ENCODE data around the gene PGLYRP3.

PGLYRP3 gene

DNA sequence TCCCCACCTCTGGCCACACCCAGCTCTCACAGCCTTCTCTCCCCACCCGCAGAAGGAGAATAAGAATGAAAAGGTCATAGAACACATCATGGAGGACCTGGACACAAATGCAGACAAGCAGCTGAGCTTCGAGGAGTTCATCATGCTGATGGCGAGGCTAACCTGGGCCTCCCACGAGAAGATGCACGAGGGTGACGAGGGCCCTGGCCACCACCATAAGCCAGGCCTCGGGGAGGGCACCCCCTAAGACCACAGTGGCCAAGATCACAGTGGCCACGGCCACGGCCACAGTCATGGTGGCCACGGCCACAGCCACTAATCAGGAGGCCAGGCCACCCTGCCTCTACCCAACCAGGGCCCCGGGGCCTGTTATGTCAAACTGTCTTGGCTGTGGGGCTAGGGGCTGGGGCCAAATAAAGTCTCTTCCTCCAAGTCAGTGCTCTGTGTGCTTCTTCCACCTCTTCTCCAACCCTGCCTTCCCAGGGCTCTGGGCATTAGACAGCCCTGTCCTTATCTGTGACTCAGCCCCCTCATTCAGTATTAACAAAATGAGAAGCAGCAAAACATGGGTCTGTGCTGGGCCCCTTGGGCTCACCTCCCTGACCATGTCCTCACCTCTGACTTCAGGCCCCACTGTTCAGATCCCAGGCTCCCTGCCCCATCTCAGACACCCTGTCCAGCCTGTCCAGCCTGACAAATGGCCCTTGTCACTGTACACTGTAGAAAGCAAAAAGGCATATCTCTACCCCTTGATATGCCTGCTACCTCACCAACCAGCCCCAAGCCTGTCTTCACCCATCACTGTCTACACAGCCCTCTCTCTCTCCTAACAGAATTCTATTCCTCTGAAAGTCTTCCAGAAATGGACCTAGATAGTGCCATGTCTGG, 48.1 kb upstream of the PGLYRP3 start:
- H3K9me3 ChIP-seq (ENCODE audit: low read length): no peaks in the 10 kb centered on the region
- no peak overlapping the region for H2AFZ ChIP-seq (ENCODE audit: low read length)
- no peak overlapping the region for H3K4me2 ChIP-seq (ENCODE audit: low read length)
- H3K9me2 ChIP-seq (ENCODE audit: low read depth, low read length): no peaks in the 10 kb centered on the region
- no peaks in the 10 kb centered on the region for H4K20me1 ChIP-seq (ENCODE audit: insufficient read depth, low read length)
- TF ChIP-seq, protein P1, sequence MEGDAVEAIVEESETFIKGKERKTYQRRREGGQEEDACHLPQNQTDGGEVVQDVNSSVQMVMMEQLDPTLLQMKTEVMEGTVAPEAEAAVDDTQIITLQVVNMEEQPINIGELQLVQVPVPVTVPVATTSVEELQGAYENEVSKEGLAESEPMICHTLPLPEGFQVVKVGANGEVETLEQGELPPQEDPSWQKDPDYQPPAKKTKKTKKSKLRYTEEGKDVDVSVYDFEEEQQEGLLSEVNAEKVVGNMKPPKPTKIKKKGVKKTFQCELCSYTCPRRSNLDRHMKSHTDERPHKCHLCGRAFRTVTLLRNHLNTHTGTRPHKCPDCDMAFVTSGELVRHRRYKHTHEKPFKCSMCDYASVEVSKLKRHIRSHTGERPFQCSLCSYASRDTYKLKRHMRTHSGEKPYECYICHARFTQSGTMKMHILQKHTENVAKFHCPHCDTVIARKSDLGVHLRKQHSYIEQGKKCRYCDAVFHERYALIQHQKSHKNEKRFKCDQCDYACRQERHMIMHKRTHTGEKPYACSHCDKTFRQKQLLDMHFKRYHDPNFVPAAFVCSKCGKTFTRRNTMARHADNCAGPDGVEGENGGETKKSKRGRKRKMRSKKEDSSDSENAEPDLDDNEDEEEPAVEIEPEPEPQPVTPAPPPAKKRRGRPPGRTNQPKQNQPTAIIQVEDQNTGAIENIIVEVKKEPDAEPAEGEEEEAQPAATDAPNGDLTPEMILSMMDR (IDR thresholded peaks at IDR 0.05; ENCODE audit: low read length): no peak
- TF ChIP-seq EZH2 (IDR thresholded peaks at IDR 0.05; ENCODE audit: borderline replicate concordance, low read length): no peak
- no peak overlapping the region for H3K9ac ChIP-seq (ENCODE audit: low read length)
- H3K4me1 ChIP-seq (ENCODE audit: insufficient read depth, low read length, severe bottlenecking): no peaks in the 10 kb centered on the region
- no peaks in the 10 kb centered on the region for H3K79me2 ChIP-seq (ENCODE audit: insufficient read depth, low read length)
- H3K27me3 ChIP-seq (ENCODE audit: insufficient read depth, low read length): no peaks in the 10 kb centered on the region
- no peaks in the 10 kb centered on the region for H3F3A ChIP-seq (ENCODE audit: insufficient read depth, low read length)
- no peaks in the 10 kb centered on the region for H3K36me3 ChIP-seq (ENCODE audit: insufficient read depth, low read length)
- no peak overlapping the region for H3K27ac ChIP-seq (ENCODE audit: low read depth, low read length, poor library complexity, severe bottlenecking)
- no peak overlapping the region for H3K4me3 ChIP-seq (ENCODE audit: low read depth, low read length, poor library complexity, severe bottlenecking)

DNA sequence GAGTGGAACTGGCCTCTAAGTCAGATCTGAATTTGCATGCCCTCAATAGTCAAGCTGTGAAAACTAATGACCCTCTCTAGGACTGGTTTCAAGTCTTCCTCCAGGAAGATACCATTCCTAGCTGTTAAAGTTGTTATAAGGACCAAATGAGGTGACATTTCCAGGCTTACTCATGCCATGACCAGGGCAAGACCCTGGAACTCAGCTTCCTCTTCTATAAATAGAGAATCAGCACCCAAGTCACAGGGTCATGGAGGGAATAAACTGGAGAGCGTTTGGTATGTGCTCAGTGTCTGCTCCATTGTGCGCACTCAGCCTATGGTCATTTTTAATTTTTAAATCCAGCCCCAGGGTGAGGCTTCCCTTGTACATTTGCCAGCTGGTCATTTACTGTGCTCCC, 47.4 kb upstream of the PGLYRP3 start:
- no peaks in the 10 kb centered on the region for H3K79me2 ChIP-seq (ENCODE audit: insufficient read depth, low read length)
- H3K9me2 ChIP-seq (ENCODE audit: low read depth, low read length): no peaks in the 10 kb centered on the region
- H2AFZ ChIP-seq (ENCODE audit: low read length): no peak overlapping the region
- no peaks in the 10 kb centered on the region for H3K27me3 ChIP-seq (ENCODE audit: insufficient read depth, low read length)
- H4K20me1 ChIP-seq (ENCODE audit: insufficient read depth, low read length): no peaks in the 10 kb centered on the region
- no peaks in the 10 kb centered on the region for H3F3A ChIP-seq (ENCODE audit: insufficient read depth, low read length)
- no peak overlapping the region for H3K27ac ChIP-seq (ENCODE audit: low read depth, low read length, poor library complexity, severe bottlenecking)
- H3K4me1 ChIP-seq (ENCODE audit: insufficient read depth, low read length, severe bottlenecking): no peaks in the 10 kb centered on the region
- TF ChIP-seq EZH2 (IDR thresholded peaks at IDR 0.05; ENCODE audit: borderline replicate concordance, low read length): no peak
- TF ChIP-seq, protein P1 (IDR thresholded peaks at IDR 0.05; ENCODE audit: low read length): no peak
- H3K9me3 ChIP-seq (ENCODE audit: low read length): no peaks in the 10 kb centered on the region
- H3K9ac ChIP-seq (ENCODE audit: low read length): no peak overlapping the region
- H3K4me2 ChIP-seq (ENCODE audit: low read length): no peak overlapping the region
- H3K4me3 ChIP-seq (ENCODE audit: low read depth, low read length, poor library complexity, severe bottlenecking): no peak overlapping the region
- H3K36me3 ChIP-seq (ENCODE audit: insufficient read depth, low read length): no peaks in the 10 kb centered on the region

DNA sequence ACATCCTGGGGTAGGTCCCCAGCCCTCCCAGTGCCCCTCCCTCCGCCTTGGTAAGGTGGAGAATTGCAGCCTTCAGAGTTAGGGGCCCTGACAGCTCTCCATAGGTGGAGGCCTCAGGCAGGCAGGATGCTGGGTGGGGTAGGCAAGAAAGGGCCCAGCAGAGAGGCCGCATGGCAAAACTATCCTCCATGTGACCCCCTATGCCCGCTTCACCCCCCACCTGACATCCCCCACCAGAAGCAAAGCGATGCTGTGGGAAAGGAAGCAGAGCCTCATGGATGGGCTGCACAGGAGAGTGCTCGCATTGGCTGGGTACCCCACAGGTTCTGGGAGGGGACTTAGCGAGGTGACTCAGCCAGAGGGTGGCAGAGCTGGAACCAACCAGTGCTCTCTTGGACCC, 46.5 kb upstream of the PGLYRP3 start:
- H2AFZ ChIP-seq (ENCODE audit: low read length): no peak overlapping the region
- no peak overlapping the region for H3K9ac ChIP-seq (ENCODE audit: low read length)
- no peak overlapping the region for H3K27ac ChIP-seq (ENCODE audit: low read depth, low read length, poor library complexity, severe bottlenecking)
- no peaks in the 10 kb centered on the region for H3K4me1 ChIP-seq (ENCODE audit: insufficient read depth, low read length, severe bottlenecking)
- no peak overlapping the region for H3K4me2 ChIP-seq (ENCODE audit: low read length)
- H3K4me3 ChIP-seq (ENCODE audit: low read depth, low read length, poor library complexity, severe bottlenecking): no peak overlapping the region
- H3K9me3 ChIP-seq (ENCODE audit: low read length): no peaks in the 10 kb centered on the region
- no peaks in the 10 kb centered on the region for H4K20me1 ChIP-seq (ENCODE audit: insufficient read depth, low read length)
- H3K27me3 ChIP-seq (ENCODE audit: insufficient read depth, low read length): no peaks in the 10 kb centered on the region
- no peak for TF ChIP-seq EZH2 (IDR thresholded peaks at IDR 0.05; ENCODE audit: borderline replicate concordance, low read length)
- TF ChIP-seq, protein P1 (IDR thresholded peaks at IDR 0.05; ENCODE audit: low read length): no peak
- no peaks in the 10 kb centered on the region for H3K9me2 ChIP-seq (ENCODE audit: low read depth, low read length)
- H3F3A ChIP-seq (ENCODE audit: insufficient read depth, low read length): no peaks in the 10 kb centered on the region
- H3K36me3 ChIP-seq (ENCODE audit: insufficient read depth, low read length): no peaks in the 10 kb centered on the region
- H3K79me2 ChIP-seq (ENCODE audit: insufficient read depth, low read length): no peaks in the 10 kb centered on the region

All from OCI-LY1 (cell line).